Fibroblast of the aortic adventitia (primary cell): ENCODE measurements around the gene GPLD1. TPM values are rescaled to one million over a fixed set of nuclear protein-coding genes. Genes with fewer than 3 reads are reported as not detected.

Source experiments
- DNase-seq: peaks from one replicate; pipeline ENCODE4 v3.0.0-alpha.2; 2010; ENCODE audit warnings: low read depth
- H3K4me3 ChIP-seq: 2 replicates; pipeline ENCODE4 v1.5.1; 2011; ENCODE audit warnings: low read depth, mild to moderate bottlenecking, control low read depth, low read length, moderate library complexity
- total RNA-seq: library from RNA; depleted of rRNA; stranded (reverse); fragments of >200 nt; gene quantifications from 2 replicates; pipeline ENCODE4 v1.2.3, GENCODE V29; 2012; ENCODE audit warnings: low replicate concordance
- TF ChIP-seq, protein P1 (sequence below): IDR thresholded peaks from 2 replicates; pipeline ENCODE4 v1.5.1; 2011; ENCODE audit warnings: mild to moderate bottlenecking, low read length, control low read depth, inconsistent platforms; ENCODE audit not compliant: insufficient read depth

The GPLD1 gene
- total RNA-seq, 1 donor, result 0.27 TPM

GRCh38 chr6:24500683-24501082 is 11.3 kb upstream of the GPLD1 start:
- H3K4me3 ChIP-seq, result no peak overlapping the region
- TF ChIP-seq, protein P1, sequence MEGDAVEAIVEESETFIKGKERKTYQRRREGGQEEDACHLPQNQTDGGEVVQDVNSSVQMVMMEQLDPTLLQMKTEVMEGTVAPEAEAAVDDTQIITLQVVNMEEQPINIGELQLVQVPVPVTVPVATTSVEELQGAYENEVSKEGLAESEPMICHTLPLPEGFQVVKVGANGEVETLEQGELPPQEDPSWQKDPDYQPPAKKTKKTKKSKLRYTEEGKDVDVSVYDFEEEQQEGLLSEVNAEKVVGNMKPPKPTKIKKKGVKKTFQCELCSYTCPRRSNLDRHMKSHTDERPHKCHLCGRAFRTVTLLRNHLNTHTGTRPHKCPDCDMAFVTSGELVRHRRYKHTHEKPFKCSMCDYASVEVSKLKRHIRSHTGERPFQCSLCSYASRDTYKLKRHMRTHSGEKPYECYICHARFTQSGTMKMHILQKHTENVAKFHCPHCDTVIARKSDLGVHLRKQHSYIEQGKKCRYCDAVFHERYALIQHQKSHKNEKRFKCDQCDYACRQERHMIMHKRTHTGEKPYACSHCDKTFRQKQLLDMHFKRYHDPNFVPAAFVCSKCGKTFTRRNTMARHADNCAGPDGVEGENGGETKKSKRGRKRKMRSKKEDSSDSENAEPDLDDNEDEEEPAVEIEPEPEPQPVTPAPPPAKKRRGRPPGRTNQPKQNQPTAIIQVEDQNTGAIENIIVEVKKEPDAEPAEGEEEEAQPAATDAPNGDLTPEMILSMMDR, result no peak
- DNase-seq, result no peak

DNA sequence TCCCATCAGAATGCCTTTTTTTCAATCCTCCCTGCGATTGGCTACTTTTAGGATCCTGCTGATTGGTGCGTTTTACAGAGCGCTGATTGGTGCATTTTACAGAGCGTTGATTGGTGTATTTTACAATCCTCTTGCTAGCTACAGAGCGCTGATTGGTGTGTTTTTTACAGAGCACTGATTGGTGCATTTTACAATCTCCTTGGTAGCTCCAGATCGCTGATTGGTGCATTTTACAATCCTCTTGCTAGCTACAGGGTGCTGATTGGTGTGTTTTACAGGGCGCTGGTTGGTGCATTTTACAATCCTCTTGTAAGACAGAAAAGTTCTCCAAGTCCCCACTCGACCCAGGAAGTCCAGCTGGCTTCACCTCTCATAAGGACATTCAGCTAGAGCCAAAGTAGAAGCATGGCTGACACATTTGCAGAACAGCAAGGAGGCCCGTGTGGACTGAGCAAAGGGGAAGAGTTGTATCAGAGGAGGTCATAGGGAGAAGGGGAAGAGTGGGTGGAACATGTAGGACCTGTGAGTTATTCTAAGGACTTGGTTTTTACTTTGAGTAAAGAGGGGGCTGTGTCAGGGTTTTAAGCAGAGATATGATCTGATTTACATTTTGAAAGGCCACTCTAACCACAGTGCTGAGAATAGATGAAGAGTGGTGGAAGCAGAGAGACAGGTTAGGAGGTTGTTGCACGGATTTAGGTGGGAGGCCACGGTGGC is 8.0 kb upstream of the GPLD1 start:
- TF ChIP-seq, protein P1, result no peak
- no peak overlapping the region for H3K4me3 ChIP-seq
- DNase-seq, result no peak

- TF ChIP-seq, protein P1, result no peak
- H3K4me3 ChIP-seq, result peak within 1 kb of the TSS; percentile 56
- DNase-seq, result peak; percentile 7
These were observed 5.7 kb upstream of the GPLD1 start, which contains the start of gene ALDH5A1 for GRCh38 chr6:24494821-24495795. Gene ALDH5A1, plus strand, starts transcription at chr6:24494969. Its CDS starts 28 bp downstream, at chr6:24494997.

DNA sequence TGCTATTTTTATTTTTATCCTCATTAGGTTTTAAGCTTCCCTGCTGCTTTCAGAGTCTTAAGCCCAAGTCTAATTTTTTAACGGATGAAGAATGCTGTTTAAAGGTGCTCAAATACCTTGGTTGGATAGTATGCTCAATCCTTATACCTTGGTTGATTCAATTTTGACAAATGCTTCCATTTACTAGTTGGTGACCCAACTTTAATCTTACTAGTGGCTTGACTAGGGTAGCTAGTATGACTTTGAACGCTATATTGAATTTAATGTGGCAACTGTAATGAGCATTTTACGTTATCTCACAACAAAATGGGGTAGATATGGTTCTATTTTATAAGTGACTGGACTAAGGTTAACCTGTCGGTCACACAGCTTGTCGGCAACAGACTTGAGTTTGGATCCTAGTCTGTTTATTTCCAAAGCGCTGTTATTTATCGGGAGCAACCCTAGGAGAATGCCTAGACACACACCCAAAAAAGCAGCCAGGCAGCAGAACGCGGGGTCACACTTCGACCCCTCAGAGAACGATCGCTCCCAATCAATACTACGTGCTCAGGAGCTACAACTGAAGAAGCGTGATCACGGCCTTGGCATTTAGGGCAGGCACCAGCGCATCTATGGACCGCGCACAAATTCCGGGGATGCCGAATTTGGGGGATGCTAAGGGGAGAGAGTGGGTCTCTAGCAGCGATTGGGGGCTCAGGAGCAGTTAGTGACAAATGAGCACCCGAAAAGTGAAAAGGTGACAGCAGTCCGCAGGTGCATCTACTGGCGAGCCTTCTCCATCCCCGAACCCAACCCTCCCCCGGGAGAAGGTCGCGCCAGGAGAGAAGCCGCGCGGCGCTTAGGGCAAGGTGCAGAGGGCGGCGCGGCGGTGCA is 4.8 kb upstream of the GPLD1 start:
- DNase-seq, result no peak
- TF ChIP-seq, protein P1, result no peak
- peak overlapping the region; percentile 56 for H3K4me3 ChIP-seq

GRCh38 chr6:24492475-24492874 is 3.1 kb upstream of the GPLD1 start:
- TF ChIP-seq, protein P1, result peak; percentile 16
- DNase-seq, result no peak
- H3K4me3 ChIP-seq, result no peak overlapping the region

- DNase-seq, result no peak
- TF ChIP-seq, protein P1, result no peak
- no peak overlapping the region for H3K4me3 ChIP-seq
These were observed 1.6 kb upstream of the GPLD1 start for GRCh38 chr6:24490948-24491347.
